ENCODE data around the gene ARSB.
"Not testable (repeated sequence)": the region's sequence is repeated elsewhere in the genome, so short reads cannot be mapped to it uniquely, and the experiment has no call there.

ARSB gene

GRCh38 chr5:78746021-78746770 lies 238.9 kb downstream of the ARSB start:
- no peak overlapping the region for H3K9ac ChIP-seq (ENCODE audit: low read depth, low read length)
- no peaks in the 10 kb centered on the region for H3K9me3 ChIP-seq (ENCODE audit: control insufficient read depth, insufficient read depth, low read length)
- H3K27me3 ChIP-seq (ENCODE audit: control insufficient read depth, insufficient read depth, low read length), result no peaks in the 10 kb centered on the region
- H3K4me1 ChIP-seq (ENCODE audit: control insufficient read depth, insufficient read depth, low read length), result 0 out of 2 replicates have a peak, but pooled peaks cover 8% of the 10 kb centered on the region
- no peak overlapping the region for H3K27ac ChIP-seq (ENCODE audit: low read depth, low read length)
- H3K36me3 ChIP-seq (ENCODE audit: control insufficient read depth, insufficient read depth, low read length), result no peaks in the 10 kb centered on the region
- H3K4me3 ChIP-seq (ENCODE audit: low read depth, low read length), result no peak overlapping the region

- H3K9ac ChIP-seq (ENCODE audit: low read depth, low read length), result no peak overlapping the region
- no peaks in the 10 kb centered on the region for H3K36me3 ChIP-seq (ENCODE audit: control insufficient read depth, insufficient read depth, low read length)
- H3K27me3 ChIP-seq (ENCODE audit: control insufficient read depth, insufficient read depth, low read length), result no peaks in the 10 kb centered on the region
- no peaks in the 10 kb centered on the region for H3K9me3 ChIP-seq (ENCODE audit: control insufficient read depth, insufficient read depth, low read length)
- H3K4me3 ChIP-seq (ENCODE audit: low read depth, low read length), result no peak overlapping the region
- H3K4me1 ChIP-seq (ENCODE audit: control insufficient read depth, insufficient read depth, low read length), result 0 out of 2 replicates have a peak, but pooled peaks cover 8% of the 10 kb centered on the region
- no peak overlapping the region for H3K27ac ChIP-seq (ENCODE audit: low read depth, low read length)
Measured at GRCh38 chr5:78744951-78745534, 240.1 kb downstream of the ARSB start.

DNA sequence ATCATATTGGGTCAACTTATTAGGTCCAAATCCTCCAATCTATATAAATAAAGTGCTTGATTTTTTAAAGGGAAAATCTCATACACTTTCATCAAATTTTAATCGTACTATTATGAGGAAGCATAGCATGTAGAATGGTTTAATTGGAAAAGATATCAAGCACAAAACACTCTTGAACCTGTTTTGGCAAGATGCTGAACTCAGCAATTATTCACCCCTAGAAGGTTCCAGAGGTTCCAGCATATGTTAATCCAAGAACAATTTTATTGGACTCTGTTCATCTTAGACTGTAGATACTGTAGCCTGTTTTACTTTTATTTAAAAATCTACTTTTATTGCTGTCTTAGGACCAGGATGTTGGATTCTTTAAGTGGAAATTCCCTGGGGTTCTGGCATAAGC lies 244.1 kb downstream of the ARSB start:
- Histone ChIP-seq H3K4me1 (ENCODE audit: control insufficient read depth, insufficient read depth, low read length) (no peaks in the 10 kb centered on the region), H3K4me3 (ENCODE audit: low read depth, low read length) (no peak overlapping the region), H3K36me3 (ENCODE audit: control insufficient read depth, insufficient read depth, low read length) (no peaks in the 10 kb centered on the region), H3K27me3 (ENCODE audit: control insufficient read depth, insufficient read depth, low read length) (no peaks in the 10 kb centered on the region), H3K9me3 (ENCODE audit: control insufficient read depth, insufficient read depth, low read length) (no peaks in the 10 kb centered on the region), H3K27ac (ENCODE audit: low read depth, low read length) (no peak overlapping the region), H3K9ac (ENCODE audit: low read depth, low read length) (no peak overlapping the region)

GRCh38 chr5:78738693-78739300 lies 246.3 kb downstream of the ARSB start:
- Histone ChIP-seq H3K27ac (ENCODE audit: low read depth, low read length) (no peak overlapping the region), H3K4me1 (ENCODE audit: control insufficient read depth, insufficient read depth, low read length) (no peaks in the 10 kb centered on the region), H3K9ac (ENCODE audit: low read depth, low read length) (no peak overlapping the region), H3K27me3 (ENCODE audit: control insufficient read depth, insufficient read depth, low read length) (no peaks in the 10 kb centered on the region), H3K36me3 (ENCODE audit: control insufficient read depth, insufficient read depth, low read length) (no peaks in the 10 kb centered on the region), H3K4me3 (ENCODE audit: low read depth, low read length) (no peak overlapping the region), H3K9me3 (ENCODE audit: control insufficient read depth, insufficient read depth, low read length) (no peaks in the 10 kb centered on the region)

GRCh38 chr5:78738104-78738503 lies 247.0 kb downstream of the ARSB start:
- no peak overlapping the region for H3K27ac ChIP-seq (ENCODE audit: low read depth, low read length)
- no peak overlapping the region for H3K4me3 ChIP-seq (ENCODE audit: low read depth, low read length)
- H3K27me3 ChIP-seq (ENCODE audit: control insufficient read depth, insufficient read depth, low read length), result no peaks in the 10 kb centered on the region
- no peaks in the 10 kb centered on the region for H3K4me1 ChIP-seq (ENCODE audit: control insufficient read depth, insufficient read depth, low read length)
- H3K9me3 ChIP-seq (ENCODE audit: control insufficient read depth, insufficient read depth, low read length), result no peaks in the 10 kb centered on the region
- H3K9ac ChIP-seq (ENCODE audit: low read depth, low read length), result no peak overlapping the region
- H3K36me3 ChIP-seq (ENCODE audit: control insufficient read depth, insufficient read depth, low read length), result no peaks in the 10 kb centered on the region

DNA sequence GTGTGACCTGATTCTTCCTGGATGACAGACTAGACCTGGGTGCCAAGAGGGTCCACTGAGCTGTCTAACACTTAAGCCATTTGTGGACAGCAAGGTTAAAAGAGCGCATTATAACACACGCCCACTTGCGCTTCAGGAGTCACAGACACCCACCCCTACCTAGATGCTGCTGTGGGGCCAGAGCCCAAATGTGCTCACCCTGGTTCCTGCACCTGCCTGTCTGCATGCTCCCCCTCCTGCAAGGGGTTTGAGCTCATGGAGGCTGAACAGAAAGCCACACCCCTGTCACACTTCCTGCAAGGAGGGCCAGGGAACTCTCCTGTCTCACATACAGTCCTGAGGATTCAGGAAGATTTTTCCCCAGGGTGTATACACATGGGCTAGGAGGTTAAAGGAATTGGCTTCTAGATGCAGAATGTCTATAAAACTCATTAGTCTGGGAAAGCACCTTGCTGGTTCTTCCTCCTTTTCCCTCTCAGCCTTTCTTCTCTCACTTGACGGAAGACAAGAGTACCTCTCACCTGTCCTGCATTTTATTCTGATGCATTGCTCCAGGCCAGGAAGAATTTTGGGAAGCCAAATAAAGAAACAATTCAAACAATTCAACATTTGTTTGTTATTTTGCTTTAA lies 249.2 kb downstream of the ARSB start:
- Histone ChIP-seq H3K27me3 (ENCODE audit: control insufficient read depth, insufficient read depth, low read length) (no peaks in the 10 kb centered on the region), H3K9ac (ENCODE audit: low read depth, low read length) (no peak overlapping the region)

GRCh38 chr5:78734950-78735349 lies 250.2 kb downstream of the ARSB start:
- peaks cover 15% of the 10 kb centered on the region for H3K4me1 ChIP-seq (ENCODE audit: control insufficient read depth, insufficient read depth, low read length)
- H3K36me3 ChIP-seq (ENCODE audit: control insufficient read depth, insufficient read depth, low read length), result no peaks in the 10 kb centered on the region
- no peaks in the 10 kb centered on the region for H3K9me3 ChIP-seq (ENCODE audit: control insufficient read depth, insufficient read depth, low read length)
- no peaks in the 10 kb centered on the region for H3K27me3 ChIP-seq (ENCODE audit: control insufficient read depth, insufficient read depth, low read length)
- H3K9ac ChIP-seq (ENCODE audit: low read depth, low read length), result no peak overlapping the region
- H3K27ac ChIP-seq (ENCODE audit: low read depth, low read length), result no peak overlapping the region
- no peak overlapping the region for H3K4me3 ChIP-seq (ENCODE audit: low read depth, low read length)

More for the DNA sequence above, 249.2 kb downstream of the ARSB start:
- no peaks in the 10 kb centered on the region for H3K9me3 ChIP-seq (ENCODE audit: control insufficient read depth, insufficient read depth, low read length)
- H3K4me1 ChIP-seq (ENCODE audit: control insufficient read depth, insufficient read depth, low read length), result peaks cover 11% of the 10 kb centered on the region
- no peak overlapping the region for H3K4me3 ChIP-seq (ENCODE audit: low read depth, low read length)
- H3K27ac ChIP-seq (ENCODE audit: low read depth, low read length), result no peak overlapping the region
- no peaks in the 10 kb centered on the region for H3K36me3 ChIP-seq (ENCODE audit: control insufficient read depth, insufficient read depth, low read length)

- H3K4me3 ChIP-seq (ENCODE audit: low read depth, low read length), result no peak overlapping the region
- H3K27ac ChIP-seq (ENCODE audit: low read depth, low read length), result no peak overlapping the region
- H3K27me3 ChIP-seq (ENCODE audit: control insufficient read depth, insufficient read depth, low read length), result no peaks in the 10 kb centered on the region
- H3K36me3 ChIP-seq (ENCODE audit: control insufficient read depth, insufficient read depth, low read length), result no peaks in the 10 kb centered on the region
- peaks cover 19% of the 10 kb centered on the region for H3K4me1 ChIP-seq (ENCODE audit: control insufficient read depth, insufficient read depth, low read length)
- no peak overlapping the region for H3K9ac ChIP-seq (ENCODE audit: low read depth, low read length)
- no peaks in the 10 kb centered on the region for H3K9me3 ChIP-seq (ENCODE audit: control insufficient read depth, insufficient read depth, low read length)
Measured at GRCh38 chr5:78734094-78734845, 250.8 kb downstream of the ARSB start.

DNA sequence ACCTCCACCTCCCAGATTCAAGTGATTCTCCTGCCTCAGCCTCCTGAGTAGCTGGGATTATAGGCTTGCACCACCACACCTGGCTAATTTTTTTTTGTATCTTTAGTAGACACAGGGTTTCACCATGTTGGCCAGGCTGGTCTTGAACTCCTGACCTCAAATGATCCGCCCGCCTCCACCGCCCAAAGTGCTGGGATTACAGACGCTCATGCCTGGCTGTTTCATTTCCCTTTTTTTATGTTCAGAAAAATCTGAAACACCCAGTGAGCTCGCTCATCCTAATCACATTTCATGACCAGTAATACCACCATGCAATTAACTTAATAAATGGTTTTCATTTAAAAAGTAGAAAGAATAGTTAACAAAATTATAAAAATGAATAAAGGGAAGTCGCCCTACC lies 252.4 kb downstream of the ARSB start:
- not testable (repeated sequence) for H3K36me3 ChIP-seq (ENCODE audit: control insufficient read depth, insufficient read depth, low read length); H3K9me3 ChIP-seq (ENCODE audit: control insufficient read depth, insufficient read depth, low read length); H3K9ac ChIP-seq (ENCODE audit: low read depth, low read length); H3K4me3 ChIP-seq (ENCODE audit: low read depth, low read length); H3K27ac ChIP-seq (ENCODE audit: low read depth, low read length); H3K27me3 ChIP-seq (ENCODE audit: control insufficient read depth, insufficient read depth, low read length)
- peaks cover 19% of the 10 kb centered on the region for H3K4me1 ChIP-seq (ENCODE audit: control insufficient read depth, insufficient read depth, low read length)

- Histone ChIP-seq H3K9me3 (ENCODE audit: control insufficient read depth, insufficient read depth, low read length) (no peaks in the 10 kb centered on the region), H3K9ac (ENCODE audit: low read depth, low read length) (no peak overlapping the region), H3K36me3 (ENCODE audit: control insufficient read depth, insufficient read depth, low read length) (no peaks in the 10 kb centered on the region), H3K4me3 (ENCODE audit: low read depth, low read length) (no peak overlapping the region), H3K27ac (ENCODE audit: low read depth, low read length) (peak overlapping the region; percentile 14), H3K27me3 (ENCODE audit: control insufficient read depth, insufficient read depth, low read length) (no peaks in the 10 kb centered on the region), H3K4me1 (ENCODE audit: control insufficient read depth, insufficient read depth, low read length) (peaks cover 19% of the 10 kb centered on the region)
Measured at GRCh38 chr5:78731884-78732283, 253.2 kb downstream of the ARSB start.
